Upper lobe of left lung (tissue), 6 donors: ENCODE measurements around the gene BIN2. TPM values are rescaled to one million over a fixed set of nuclear protein-coding genes. Genes with fewer than 3 reads are reported as not detected.

ENCODE experiments used
- ATAC-seq, 2 donors: fragments of 200-7000 bp; cut with Tn5 transposase; one replicate each; pipeline ENCODE4 v1.9.1; 2022; ENCODE audit warnings: mild to moderate bottlenecking in 2 of 2, moderate library complexity in 2 of 2; ENCODE audit not compliant: low FRiP score in 2 of 2
- DNase-seq, 2 donors: peaks; one replicate each; pipeline ENCODE4 v3.0.0-alpha.2; 2019 to 2020
- H3K27ac ChIP-seq, 4 donors: fragments of 200-600 bp; sonication (generic); one replicate each; pipeline ENCODE4 v1.5.1; 2016 to 2019
- H3K27me3 ChIP-seq, 4 donors: fragments of 200-600 bp; sonication (generic); one replicate each; pipeline ENCODE4 v1.5.1; 2017 to 2019
- H3K36me3 ChIP-seq, 4 donors: fragments of 200-600 bp; sonication (generic); one replicate each; pipeline ENCODE4 v1.5.1; 2016 to 2019
- H3K4me1 ChIP-seq, 4 donors: fragments of 200-600 bp; sonication (generic); one replicate each; pipeline ENCODE4 v1.5.1; 2018 to 2019
- H3K4me3 ChIP-seq, 4 donors: fragments of 200-600 bp; sonication (generic); one replicate each; pipeline ENCODE4 v1.5.1; 2017 to 2019; ENCODE audit warnings: mild to moderate bottlenecking in 2 of 4, moderate library complexity in 1 of 4
- H3K9me3 ChIP-seq, 4 donors: fragments of 200-600 bp; sonication (generic); one replicate each; pipeline ENCODE4 v1.5.1; 2018 to 2019
- CTCF ChIP-seq, 6 experiments: fragments of 450-650 bp in 4 of 6; fragments of 200-600 bp in 2 of 6; sonication (generic) in 2 of 6; IDR thresholded peaks; one replicate each; pipeline ENCODE4 v1.5.1; 2016 to 2019; ENCODE audit warnings: antibody characterized with exemption in 6 of 6
- EP300 ChIP-seq, 4 donors: sonication (generic); formaldehyde crosslinking; IDR thresholded peaks; one replicate each; pipeline ENCODE4 v1.5.1; 2017; ENCODE audit warnings: antibody characterized with exemption in 4 of 4, control low read depth in 2 of 4
- POLR2A ChIP-seq, 4 donors: fragments of 450-650 bp; IDR thresholded peaks; one replicate each; pipeline ENCODE4 v1.5.1; 2016 to 2017; ENCODE audit warnings: antibody characterized with exemption in 4 of 4, mild to moderate bottlenecking in 2 of 4
- POLR2AphosphoS5 ChIP-seq, 2 donors: sonication (generic); formaldehyde crosslinking; IDR thresholded peaks; one replicate each; pipeline ENCODE4 v1.5.1; 2017; ENCODE audit warnings: antibody characterized with exemption in 2 of 2
- WGBS, 2 donors: methylation state at CpG; one replicate each; pipeline ENCODE4 v1.1.5; 2017 to 2018; 5-methylcytosine and 5-hydroxymethylcytosine counted together
- total RNA-seq, 6 donors: library from RNA; depleted of rRNA in 4 of 6; stranded (reverse); fragments of >200 nt in 4 of 6; gene quantifications; one replicate each; pipeline versions ENCODE4 v1.1.0 to v1.2.1, GENCODE V29; 2016 to 2021
- donor health status: DM: no; HTN: no; CAD: no; lungs with moderate emphysema.
- donor health status: DM: no; HTN: yes; CAD: no; lungs with severe emphysema.

BIN2 gene
- total RNA-seq, 6 donors from 2014 or later = 16.5 to 54.5 (median 30.6) TPM

GRCh38 chr12:51247523-51248206, 76.3 kb downstream of the BIN2 start:
- no peak for TF ChIP-seq POLR2A (IDR thresholded peaks at IDR 0.05)
- no peak for TF ChIP-seq CTCF (IDR thresholded peaks at IDR 0.05)
- no peak for TF ChIP-seq POLR2AphosphoS5 (IDR thresholded peaks at IDR 0.05)
- no peak for TF ChIP-seq EP300 (IDR thresholded peaks at IDR 0.05)
- peak in 1 of 2 donors; percentile 51 for ATAC-seq
- Histone ChIP-seq H3K9me3 (no peaks in the 10 kb centered on the region), H3K4me3 (no peak overlapping the region), H3K27me3 (no peaks in the 10 kb centered on the region), H3K27ac (peak overlapping the region; percentile 64 to 84 (median 73)), H3K4me1 (peaks cover 26 to 38% (median 33%) of the 10 kb centered on the region in 4 donors), H3K36me3 (peaks cover 3 to 30% (median 18%) of the 10 kb centered on the region in 4 donors)
- WGBS, 2 donors = 68 to 80% methylated on average over 9 to 14 of the region's 14 CpGs
- peak in 1 of 2 donors; percentile 44 for DNase-seq

DNA sequence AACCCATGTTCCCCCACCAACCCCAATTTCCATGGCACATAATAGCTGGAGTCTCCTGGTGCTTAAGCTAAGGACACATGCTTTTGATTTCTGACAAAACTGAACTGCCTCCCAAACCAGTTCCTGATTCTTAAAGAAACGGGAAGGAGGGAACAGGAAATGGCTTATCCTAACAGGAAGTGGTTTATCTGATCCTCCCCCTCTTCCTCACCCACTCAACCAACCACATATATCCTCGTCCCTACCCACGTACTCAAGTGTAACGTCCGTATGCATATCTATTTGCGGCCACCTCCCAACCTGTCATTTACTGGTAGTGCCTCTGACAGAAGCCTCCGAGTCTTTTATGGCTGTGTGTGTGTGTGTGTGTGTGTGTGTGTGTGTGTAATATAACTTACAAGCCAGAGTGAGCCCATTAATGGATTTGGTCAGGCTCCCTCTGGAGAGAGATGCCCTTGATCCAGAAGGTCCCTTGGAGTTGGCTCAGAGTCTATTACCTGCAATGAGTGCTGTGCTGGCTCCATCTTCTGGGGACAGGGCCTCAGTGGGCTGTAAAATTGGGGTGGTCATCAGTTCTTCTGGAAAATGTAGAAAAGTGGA, 77.6 kb downstream of the BIN2 start:
- no peak overlapping the region for H3K4me3 ChIP-seq
- TF ChIP-seq POLR2AphosphoS5 (IDR thresholded peaks at IDR 0.05) (peak; percentile 78 to 79), POLR2A (IDR thresholded peaks at IDR 0.05) (peak in 2 of 4 donors; percentile 11 to 41), EP300 (IDR thresholded peaks at IDR 0.05) (peak in 3 of 4 donors; percentile 28 to 88 (median 73)), CTCF (IDR thresholded peaks at IDR 0.05) (no peak)
- peak in 1 of 2 donors; percentile 42 for DNase-seq
- H3K27ac ChIP-seq = peak overlapping the region; percentile 64 to 84 (median 73)
- H3K9me3 ChIP-seq = no peaks in the 10 kb centered on the region
- no peaks in the 10 kb centered on the region for H3K27me3 ChIP-seq
- ATAC-seq = peak; percentile 78 to 80
- peaks cover 35 to 51% (median 46%) of the 10 kb centered on the region in 4 donors for H3K4me1 ChIP-seq
- H3K36me3 ChIP-seq = peaks cover 10 to 43% (median 31%) of the 10 kb centered on the region in 4 donors
- WGBS, 2 donors = 23 to 35% methylated on average over 7 of the region's 7 CpGs

- Histone ChIP-seq H3K27ac (peak overlapping the region; percentile 50 to 84 (median 70)), H3K4me3 (no peak overlapping the region), H3K27me3 (no peaks in the 10 kb centered on the region), H3K4me1 (peaks cover 42 to 58% (median 53%) of the 10 kb centered on the region in 4 donors), H3K9me3 (no peaks in the 10 kb centered on the region), H3K36me3 (peaks cover 13 to 50% (median 38%) of the 10 kb centered on the region in 4 donors)
- no peak for DNase-seq
- WGBS, 2 donors = 81 to 82% methylated on average over 11 of the region's 11 CpGs
- TF ChIP-seq EP300 (IDR thresholded peaks at IDR 0.05) (no peak), POLR2AphosphoS5 (IDR thresholded peaks at IDR 0.05) (no peak), POLR2A (IDR thresholded peaks at IDR 0.05) (no peak), CTCF (IDR thresholded peaks at IDR 0.05) (no peak)
- no peak for ATAC-seq
Measured at GRCh38 chr12:51245476-51246253, 78.3 kb downstream of the BIN2 start.

DNA sequence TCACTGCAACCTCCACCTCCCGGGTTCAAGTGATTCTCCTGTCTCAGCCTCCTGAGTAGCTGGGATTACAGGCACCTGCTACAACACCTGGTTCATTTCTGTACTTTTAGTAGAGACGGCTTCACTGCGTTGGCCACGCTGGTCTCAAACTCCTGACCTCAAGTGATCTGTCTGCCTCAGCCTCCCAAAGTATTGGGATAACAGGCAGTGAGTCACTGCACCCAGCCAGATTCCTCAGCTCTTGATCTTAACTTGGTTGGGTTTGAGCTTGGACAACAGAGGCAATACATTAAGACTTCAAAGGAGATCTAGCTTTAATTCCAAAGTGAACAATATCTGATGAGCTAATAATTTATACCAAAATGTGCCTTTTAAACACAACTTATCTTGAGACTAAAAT, 79.7 kb downstream of the BIN2 start:
- no peak for DNase-seq
- H3K27ac ChIP-seq = no peak overlapping the region
- H3K9me3 ChIP-seq = no peaks in the 10 kb centered on the region
- WGBS, 2 donors = 75 to 98% methylated on average over 4 of the region's 4 CpGs
- no peak overlapping the region for H3K4me3 ChIP-seq
- no peak for ATAC-seq
- H3K4me1 ChIP-seq = peaks cover 53 to 69% (median 64%) of the 10 kb centered on the region in 4 donors
- H3K36me3 ChIP-seq = peaks cover 17 to 59% (median 42%) of the 10 kb centered on the region in 4 donors
- TF ChIP-seq CTCF (IDR thresholded peaks at IDR 0.05) = no peak
- TF ChIP-seq POLR2A (IDR thresholded peaks at IDR 0.05) = no peak
- no peak for TF ChIP-seq EP300 (IDR thresholded peaks at IDR 0.05)
- no peak for TF ChIP-seq POLR2AphosphoS5 (IDR thresholded peaks at IDR 0.05)
- H3K27me3 ChIP-seq = no peaks in the 10 kb centered on the region
